GM12878 (cell line): Measurements from ENCODE around the gene ADGRL3. TPM values are rescaled to one million over a fixed set of nuclear protein-coding genes. Genes with fewer than 3 reads are reported as not detected.

ENCODE experiments used
- ATAC-seq: fragments of 200-7000 bp; cut with Tn5 transposase; 3 replicates; pipeline ENCODE4 v1.9.1; 2020; ENCODE audit warnings: mild to moderate bottlenecking, moderate library complexity
- BruUV-seq: library from RNA; stranded (reverse); fragments of 400-500 nt; replicated peaks from 2 replicates; lab custom pipeline; 2021; lab: Mats Ljungman, UMichigan
- CTCF ChIA-PET: fragments of 300-600 bp; sonication (Branson Sonifier 250); formaldehyde crosslinking; extraction: SDS; loops from one replicate; lab custom pipeline; 2021; ENCODE audit warnings: inconsistent platforms; lab: Yijun Ruan, JAX
- POLR2A ChIA-PET: fragments of 350-600 bp; formaldehyde crosslinking; extraction: SDS; loops from one replicate; lab custom pipeline; 2021; ENCODE audit warnings: inconsistent platforms; lab: Charles Lee
- RAD21 ChIA-PET: fragments of 300-600 bp; sonication (Branson Sonifier 250); formaldehyde crosslinking; loops from one replicate; lab custom pipeline; 2023; ENCODE audit warnings: antibody characterized with exemption; ENCODE audit not compliant: unreplicated experiment; lab: Charles Lee
- SMC1A ChIA-PET: fragments of 300-600 bp; sonication (Branson Sonifier 250); formaldehyde crosslinking; loops from one replicate; lab custom pipeline; 2023; ENCODE audit not compliant: unreplicated experiment, uncharacterized antibody; lab: Charles Lee
- DNase-seq: peaks from one replicate; pipeline ENCODE4 v3.0.0-alpha.2; 2011; ENCODE audit warnings: low read depth, low spot score
- FAIRE-seq: peaks from 3 replicates; lab custom pipeline; 2011; peaks lifted over from hg19 to GRCh38; lab: Jason Lieb, UNC
- H2AFZ ChIP-seq: 2 replicates; pipeline ENCODE4 v1.6.0; 2011; ENCODE audit warnings: low read depth, low read length, control low read depth; ENCODE audit not compliant: control insufficient read depth
- H3K27ac ChIP-seq: 2 replicates; pipeline ENCODE4 v1.5.1; 2011; ENCODE audit warnings: control low read depth; ENCODE audit not compliant: control insufficient read depth, insufficient read depth
- H3K27me3 ChIP-seq, 2 experiments: replicated peaks in 1 of 2; 2 replicates each; pipeline versions ENCODE4 v1.6.0 to v1.6.1; 2011; ENCODE audit warnings: low read length in 1 of 2; ENCODE audit not compliant: control insufficient read depth in 2 of 2, insufficient read depth in 2 of 2
- H3K36me3 ChIP-seq, 2 experiments: 2 replicates each; pipeline ENCODE4 v1.5.1; 2011; ENCODE audit warnings: low read length in 1 of 2; ENCODE audit not compliant: control insufficient read depth in 2 of 2, insufficient read depth in 2 of 2
- H3K4me1 ChIP-seq: 2 replicates; pipeline ENCODE4 v1.6.1; 2011; ENCODE audit warnings: mild to moderate bottlenecking, low read length, moderate library complexity, mixed read lengths; ENCODE audit not compliant: control insufficient read depth, insufficient read depth
- H3K4me2 ChIP-seq: 2 replicates; pipeline ENCODE4 v1.6.0; 2011; ENCODE audit warnings: control low read depth; ENCODE audit not compliant: control insufficient read depth, insufficient read depth
- H3K4me3 ChIP-seq: fragments of 200-600 bp; sonication (generic); 2 replicates; pipeline ENCODE4 v1.5.1; 2016
- H3K79me2 ChIP-seq: 2 replicates; pipeline ENCODE4 v1.6.0; 2011; ENCODE audit warnings: low read length; ENCODE audit not compliant: control insufficient read depth, insufficient read depth
- H3K9ac ChIP-seq: 2 replicates; pipeline ENCODE4 v1.8.0; 2011; ENCODE audit warnings: low read length, control low read depth, mixed read lengths; ENCODE audit not compliant: control insufficient read depth, insufficient read depth
- H3K9me3 ChIP-seq: replicated peaks from 3 replicates; pipeline ENCODE4 v1.5.1; 2011; ENCODE audit warnings: mild to moderate bottlenecking, low read length; ENCODE audit not compliant: control insufficient read depth, insufficient read depth
- H4K20me1 ChIP-seq: 2 replicates; pipeline ENCODE4 v1.6.0; 2011; ENCODE audit not compliant: control insufficient read depth, insufficient read depth
- ETV6 ChIP-seq, 2 experiments: fragments of 450-650 bp in 1 of 2; IDR thresholded peaks in 1 of 2; conservative IDR thresholded peaks in 1 of 2; 2 replicates each; pipeline ENCODE4 v1.6.1; 2014; ENCODE audit warnings: antibody characterized with exemption in 1 of 2, borderline replicate concordance in 1 of 2, low read depth in 1 of 2, mild to moderate bottlenecking in 1 of 2, moderate library complexity in 1 of 2
- JUNB ChIP-seq: IDR thresholded peaks from 2 replicates; pipeline ENCODE4 v1.6.1; 2016; ENCODE audit warnings: antibody characterized with exemption, mild to moderate bottlenecking
- KLF5 ChIP-seq: fragments of 450-650 bp; IDR thresholded peaks from 2 replicates; pipeline ENCODE4 v1.6.1; 2014; ENCODE audit warnings: mild to moderate bottlenecking; ENCODE audit not compliant: partially characterized antibody
- NFIC ChIP-seq: IDR thresholded peaks from 2 replicates; pipeline ENCODE4 v1.6.1; 2012; ENCODE audit warnings: low read depth, mild to moderate bottlenecking, inconsistent platforms, low read length, moderate library complexity
- RUNX3 ChIP-seq: IDR thresholded peaks from 2 replicates; pipeline ENCODE4 v1.6.1; 2012; ENCODE audit warnings: low read length, inconsistent platforms
- SMAD5 ChIP-seq: IDR thresholded peaks from 2 replicates; pipeline ENCODE4 v1.6.1; 2016; ENCODE audit warnings: antibody characterized with exemption, low read depth
- WGBS: methylation state at CpG from one replicate; pipeline ENCODE4 v1.1.6; 2016; ENCODE audit warnings: low lambda C conversion rate; ENCODE audit not compliant: insufficient replicate concordance, insufficient coverage; ENCODE audit errors: missing lambda C conversion rate; 5-methylcytosine and 5-hydroxymethylcytosine counted together
- in situ Hi-C: fragments of 300-500 bp; cut with MboI; formaldehyde crosslinking; loops from 9 replicates; pipeline ENCODE4 v1.14.3; 2018; ENCODE audit warnings: mixed read lengths
- intact Hi-C: fragments of 100-400 bp; cut with micrococcal nuclease; formaldehyde crosslinking; loops from one replicate; pipeline ENCODE4 v1.14.2; 2022; ENCODE audit not compliant: unreplicated experiment
- polyA plus RNA-seq, 11 experiments: library from polyadenylated mRNA; depleted of rRNA in 4 of 11; unstranded in 6 of 11; stranded (reverse) in 5 of 11; fragments of >200 nt; fragmentation: Nextera tagmentation in 4 of 11; fragmentation: Illumina TruSeq in 1 of 11; extraction: Ambion mirVana in 4 of 11; extraction: Trizol in 1 of 11; gene quantifications; 1 replicate in 1 of 11; 2 replicates in 10 of 11; pipeline versions ENCODE4 v1.2.1 to v1.2.3, GENCODE V29; 2011 to 2016; ENCODE audit warnings: inconsistent platforms in 2 of 11, missing spikeins in 2 of 11, low read depth in 1 of 11
- total RNA-seq, 4 experiments: library from RNA; depleted of rRNA in 3 of 4; stranded (reverse); fragments of >200 nt in 3 of 4; fragmentation: Illumina TruSeq in 1 of 4; extraction: Trizol in 1 of 4; gene quantifications; 2 replicates each; pipeline versions ENCODE4 v1.2.1 to v1.2.3, GENCODE V29; 2013 to 2021
- TF ChIP-seq, protein P1 (sequence below): fragments of 450-650 bp; IDR thresholded peaks from 2 replicates; pipeline ENCODE4 v1.6.1; 2017; ENCODE audit warnings: borderline replicate concordance

ADGRL3 gene
- total and polyA plus RNA-seq, 10 of the 15 experiments (the other 5 are each of a cell fraction or from before 2014, with no cell fraction given): 1.1 TPM; not detected in 9

DNA sequence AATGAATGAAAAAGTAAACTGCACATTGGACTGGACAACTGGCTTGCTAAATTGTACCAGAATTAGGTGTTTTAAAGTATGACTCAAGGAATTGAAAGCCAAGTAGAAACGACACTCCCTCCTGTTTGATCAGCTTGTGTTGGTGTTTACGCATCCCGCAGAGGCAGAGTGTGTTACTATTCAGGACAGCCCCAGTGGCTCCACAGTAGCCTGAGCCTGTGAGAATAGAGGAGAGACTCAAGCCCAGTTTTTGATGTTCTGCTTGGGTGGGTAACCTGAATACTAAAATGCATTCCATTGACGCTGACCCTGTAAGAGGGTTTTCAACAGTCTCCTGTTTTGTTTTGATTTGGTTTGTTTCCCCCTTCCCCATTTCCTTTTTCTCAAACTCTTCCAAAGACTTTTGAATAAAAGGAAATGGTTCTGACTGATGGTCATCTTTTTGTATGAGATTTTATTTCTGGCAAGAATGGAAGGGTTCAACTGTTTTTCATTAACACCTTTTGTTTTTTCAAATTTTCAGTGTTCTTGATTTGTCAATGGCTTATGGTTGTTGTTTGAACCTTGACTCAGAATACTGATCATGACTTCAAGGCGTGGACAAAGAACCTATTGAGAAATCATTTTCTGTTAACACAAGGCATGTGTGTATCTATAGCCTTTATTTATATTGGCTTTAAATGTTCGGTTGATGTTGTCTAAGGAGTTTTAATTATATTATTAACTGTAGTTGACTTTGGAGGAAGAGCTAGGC, 10.2 kb downstream of the ADGRL3 start:
- H3K4me3 ChIP-seq: no peak overlapping the region
- in situ Hi-C loops (no loop called here), intact Hi-C loops (no loop called here)
- POLR2A ChIA-PET: no interaction called here
- TF ChIP-seq SMAD5 (no peak), KLF5 (no peak), NFIC (no peak), RUNX3 (no peak), JUNB (no peak)
- TF ChIP-seq, protein P1, sequence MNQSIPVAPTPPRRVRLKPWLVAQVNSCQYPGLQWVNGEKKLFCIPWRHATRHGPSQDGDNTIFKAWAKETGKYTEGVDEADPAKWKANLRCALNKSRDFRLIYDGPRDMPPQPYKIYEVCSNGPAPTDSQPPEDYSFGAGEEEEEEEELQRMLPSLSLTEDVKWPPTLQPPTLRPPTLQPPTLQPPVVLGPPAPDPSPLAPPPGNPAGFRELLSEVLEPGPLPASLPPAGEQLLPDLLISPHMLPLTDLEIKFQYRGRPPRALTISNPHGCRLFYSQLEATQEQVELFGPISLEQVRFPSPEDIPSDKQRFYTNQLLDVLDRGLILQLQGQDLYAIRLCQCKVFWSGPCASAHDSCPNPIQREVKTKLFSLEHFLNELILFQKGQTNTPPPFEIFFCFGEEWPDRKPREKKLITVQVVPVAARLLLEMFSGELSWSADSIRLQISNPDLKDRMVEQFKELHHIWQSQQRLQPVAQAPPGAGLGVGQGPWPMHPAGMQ: no peak
- CTCF ChIA-PET: no interaction called here
- SMC1A ChIA-PET: no interaction called here
- DNase-seq: no peak
- H3K4me2 ChIP-seq: no peak overlapping the region
- no peaks in the 10 kb centered on the region for H3K4me1 ChIP-seq
- H3K79me2 ChIP-seq: no peaks in the 10 kb centered on the region
- no TSS peak for BruUV-seq
- H3K9ac ChIP-seq: no peak overlapping the region
- H3K36me3 ChIP-seq: no peaks in the 10 kb centered on the region
- H3K27ac ChIP-seq: no peak overlapping the region
- H3K9me3 ChIP-seq: no peaks in the 10 kb centered on the region
- no peaks in the 10 kb centered on the region for H4K20me1 ChIP-seq
- no peaks in the 10 kb centered on the region for H3K27me3 ChIP-seq
- RAD21 ChIA-PET: no interaction called here
- no peak for FAIRE-seq
- 18% methylated on average over 6 of the region's 6 CpGs for WGBS
- no peak for ATAC-seq
- H2AFZ ChIP-seq: no peak overlapping the region

DNA sequence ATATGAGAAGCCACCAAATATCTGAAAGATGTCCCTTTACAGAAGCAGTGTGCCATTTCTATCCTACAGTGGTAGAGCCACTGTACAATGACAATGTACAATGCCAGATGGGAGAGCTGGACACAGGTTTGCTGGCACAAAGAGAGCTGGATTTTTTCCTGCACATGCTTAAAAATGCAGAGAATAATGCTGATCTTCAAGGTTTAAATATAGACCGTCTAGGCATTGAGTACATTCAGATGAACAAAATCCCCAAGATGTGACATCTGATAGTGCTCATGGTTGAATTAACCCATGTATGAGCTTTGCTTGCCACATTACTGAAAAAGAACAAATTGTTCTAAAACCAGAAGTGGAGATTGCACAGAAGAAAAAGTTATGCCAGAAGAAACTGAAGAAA, 11.7 kb downstream of the ADGRL3 start:
- H3K9me3 ChIP-seq: no peaks in the 10 kb centered on the region
- no peak overlapping the region for H3K9ac ChIP-seq
- no peak for TF ChIP-seq ETV6 (conservative IDR thresholded peaks at IDR 0.05 in 1 of 2, IDR thresholded peaks at IDR 0.05 in 1 of 2; ENCODE audit: borderline replicate concordance in 1 of 2, low read depth in 1 of 2)
- in situ Hi-C loops (no loop called here), intact Hi-C loops (no loop called here)
- no peak overlapping the region for H3K4me2 ChIP-seq
- H3K4me3 ChIP-seq: no peak overlapping the region
- FAIRE-seq (no peak), ATAC-seq (no peak), DNase-seq (no peak)
- no peaks in the 10 kb centered on the region for H3K4me1 ChIP-seq
- no peak overlapping the region for H3K27ac ChIP-seq
- no TSS peak for BruUV-seq
- H3K27me3 ChIP-seq: no peaks in the 10 kb centered on the region
- no peaks in the 10 kb centered on the region for H3K79me2 ChIP-seq
- ChIA-PET POLR2A (no interaction called here), SMC1A (no interaction called here), RAD21 (no interaction called here), CTCF (no interaction called here)
- H2AFZ ChIP-seq: no peak overlapping the region
- H4K20me1 ChIP-seq: no peaks in the 10 kb centered on the region
- WGBS: 0% methylated on average over 1 of the region's 1 CpG
- H3K36me3 ChIP-seq: no peaks in the 10 kb centered on the region
